Heart left ventricle (tissue), 16 donors: ENCODE data around the gene SNCG. TPM values are rescaled to one million over a fixed set of nuclear protein-coding genes. Genes with fewer than 3 reads are reported as not detected.

Experiments
- ATAC-seq, 4 donors: fragments of 200-7000 bp; cut with Tn5 transposase; one replicate each; pipeline ENCODE4 v1.9.1; 2020 to 2022; ENCODE audit warnings: moderate library complexity in 4 of 4, mild to moderate bottlenecking in 3 of 4, moderate number of reproducible peaks in 1 of 4
- DNase-seq, 5 donors: peaks; one replicate each; pipeline ENCODE4 v3.0.0-alpha.2; 2020
- H3K27ac ChIP-seq, 12 donors: fragments of 200-600 bp; sonication (generic) in 4 of 12; one replicate each; pipeline versions ENCODE4 v1.5.0 to v1.8.0; 2016 to 2022; ENCODE audit warnings: mild to moderate bottlenecking in 2 of 12
- H3K27me3 ChIP-seq, 9 donors: fragments of 200-600 bp; sonication (generic) in 2 of 9; one replicate each; pipeline versions ENCODE4 v1.5.1 to v1.8.0; 2016 to 2022; ENCODE audit warnings: mild to moderate bottlenecking in 3 of 9
- H3K36me3 ChIP-seq, 9 donors: fragments of 200-600 bp; sonication (generic) in 2 of 9; one replicate each; pipeline versions ENCODE4 v1.5.0 to v1.8.0; 2018 to 2022; ENCODE audit warnings: mild to moderate bottlenecking in 2 of 9
- H3K4me1 ChIP-seq, 12 donors: fragments of 200-600 bp; sonication (generic) in 4 of 12; one replicate each; pipeline versions ENCODE4 v1.5.0 to v1.8.0; 2016 to 2022; ENCODE audit warnings: mild to moderate bottlenecking in 3 of 12
- H3K4me3 ChIP-seq, 12 donors: fragments of 200-600 bp; sonication (generic) in 4 of 12; one replicate each; pipeline versions ENCODE4 v1.5.0 to v1.8.0; 2017 to 2022; ENCODE audit warnings: mild to moderate bottlenecking in 9 of 12, moderate library complexity in 4 of 12
- H3K9me3 ChIP-seq, 12 donors: fragments of 200-600 bp; sonication (generic) in 4 of 12; one replicate each; pipeline versions ENCODE4 v1.5.0 to v1.8.0; 2016 to 2022; ENCODE audit warnings: mild to moderate bottlenecking in 1 of 12
- CTCF ChIP-seq, 12 donors: fragments of 200-600 bp; sonication (generic) in 4 of 12; IDR thresholded peaks; one replicate each; pipeline versions ENCODE4 v1.5.0 to v1.8.0; 2018 to 2022; ENCODE audit warnings: antibody characterized with exemption in 12 of 12, mild to moderate bottlenecking in 5 of 12
- POLR2A ChIP-seq, 2 donors: fragments of 450-650 bp; IDR thresholded peaks; one replicate each; pipeline ENCODE4 v1.6.1; 2017; ENCODE audit warnings: antibody characterized with exemption in 2 of 2, mild to moderate bottlenecking in 2 of 2, moderate library complexity in 2 of 2
- WGBS, 4 donors: extraction: QIAGEN DNeasy Blood & Tissue Kit in 2 of 4; methylation state at CpG; one replicate each; pipeline versions ENCODE4 v1.1.5 to v1.1.7; 2013 to 2018; 5-methylcytosine and 5-hydroxymethylcytosine counted together
- intact Hi-C, 10 donors: fragments of 100-400 bp; cut with DNase I; formaldehyde crosslinking; loops; one replicate each; pipeline versions ENCODE4 v1.11.1 to v1.14.2; 2022
- polyA plus RNA-seq, 2 donors: library from polyadenylated mRNA; stranded (reverse); fragments of 200-250 nt; gene quantifications; one replicate each; pipeline ENCODE4 v1.2.3, GENCODE V29; 2013
- total RNA-seq, 9 donors: library from RNA; depleted of rRNA in 2 of 9; stranded (reverse); fragments of >200 nt in 2 of 9; fragmentation: NEBNext Ultra II Directional in 3 of 9; extraction: Animal tissue kit (Norgen Biotek cat#: 25700) in 3 of 9; gene quantifications; one replicate each; pipeline versions ENCODE4 v1.1.0 to v1.2.4, GENCODE V29; 2016 to 2023
- donor health status: ischemic (EF 13 %, LVEDD 7.1; RV severe dilation, severe dysfunction).
- donor health status: healthy with polysubstance abuse.
- donor health status: DM: no; HTN: yes; CAD: no.
- donor health status: DM: no; HTN: no; CAD: no.
- donor health status: ischemic (EF 25% LVEDD 6.9; RV normal size, moderate dysfunction).
- donor health status: ischemic (EF 25% LVEDD 5.7; RV mildly dilated, moderate dysfunction).
- donor health status: healthy.
- donor health status: DM: yes; HTN: yes; CAD: no.
- donor health status: ischemic (EF 35%, LVEDD 5.7; RV mildly dilated, moderate dysfunction).
- donor health status: nonischemic (EF 11% LVEDD 7.7; RV severe dilation, severe dysfunction).
- donor health status: DM: yes; HTN: yes; CAD: no.
- donor health status: PGD.
- donor health status: ischemic (EF 29% LVEDD 5.4; RV normal size, mild dysfunction).
- donor health status: nonischemic (EF 23%, LVEDD 6.1; RV moderate dilation, normal function).

Gene SNCG
- total and polyA plus RNA-seq, 11 donors: 8.2 to 44.7 (median 18.5) TPM

GRCh38 chr10:86953747-86954680, 4.4 kb upstream of the SNCG start:
- Histone ChIP-seq H3K4me1 (peaks cover 2 to 74% (median 38%) of the 10 kb centered on the region in 12 donors), H3K36me3 (peaks cover 0 to 4% (median 0%) of the 10 kb centered on the region in 9 donors), H3K27ac (peak overlapping the region; percentile 68 to 98 (median 90)), H3K4me3 (peak overlapping the region in 11 of 12 donors; percentile 9 to 66 (median 58)), H3K27me3 (no peaks in the 10 kb centered on the region), H3K9me3 (peaks cover 0 to 19% (median 1%) of the 10 kb centered on the region in 12 donors)
- TF ChIP-seq CTCF (IDR thresholded peaks at IDR 0.05) (no peak), POLR2A (IDR thresholded peaks at IDR 0.05) (no peak)
- DNase-seq (peak in 4 of 5 donors; percentile 82 to 86 (median 86)), ATAC-seq (peak; percentile 71 to 81 (median 80))
- intact Hi-C loops: no loop called here
- 37 to 57% (median 47%) methylated on average over 14 to 15 of the region's 15 CpGs for WGBS, 4 donors

- ATAC-seq (no peak), DNase-seq (peak in 2 of 5 donors; percentile 24 to 29)
- H3K27ac ChIP-seq: peak overlapping the region; percentile 68 to 98 (median 90)
- peaks cover 0 to 4% (median 0%) of the 10 kb centered on the region in 9 donors for H3K36me3 ChIP-seq
- H3K4me3 ChIP-seq: peak overlapping the region; percentile 14 to 66 (median 57)
- WGBS, 4 donors: 49 to 64% (median 55%) methylated on average over 10 to 13 of the region's 13 CpGs
- intact Hi-C loops: no loop called here
- TF ChIP-seq CTCF (IDR thresholded peaks at IDR 0.05): no peak
- no peak for TF ChIP-seq POLR2A (IDR thresholded peaks at IDR 0.05)
- peaks cover 0 to 19% (median 1%) of the 10 kb centered on the region in 12 donors for H3K9me3 ChIP-seq
- no peaks in the 10 kb centered on the region for H3K27me3 ChIP-seq
- H3K4me1 ChIP-seq: peaks cover 2 to 81% (median 45%) of the 10 kb centered on the region in 12 donors
These were observed 3.5 kb upstream of the SNCG start for GRCh38 chr10:86954681-86955500.

DNA sequence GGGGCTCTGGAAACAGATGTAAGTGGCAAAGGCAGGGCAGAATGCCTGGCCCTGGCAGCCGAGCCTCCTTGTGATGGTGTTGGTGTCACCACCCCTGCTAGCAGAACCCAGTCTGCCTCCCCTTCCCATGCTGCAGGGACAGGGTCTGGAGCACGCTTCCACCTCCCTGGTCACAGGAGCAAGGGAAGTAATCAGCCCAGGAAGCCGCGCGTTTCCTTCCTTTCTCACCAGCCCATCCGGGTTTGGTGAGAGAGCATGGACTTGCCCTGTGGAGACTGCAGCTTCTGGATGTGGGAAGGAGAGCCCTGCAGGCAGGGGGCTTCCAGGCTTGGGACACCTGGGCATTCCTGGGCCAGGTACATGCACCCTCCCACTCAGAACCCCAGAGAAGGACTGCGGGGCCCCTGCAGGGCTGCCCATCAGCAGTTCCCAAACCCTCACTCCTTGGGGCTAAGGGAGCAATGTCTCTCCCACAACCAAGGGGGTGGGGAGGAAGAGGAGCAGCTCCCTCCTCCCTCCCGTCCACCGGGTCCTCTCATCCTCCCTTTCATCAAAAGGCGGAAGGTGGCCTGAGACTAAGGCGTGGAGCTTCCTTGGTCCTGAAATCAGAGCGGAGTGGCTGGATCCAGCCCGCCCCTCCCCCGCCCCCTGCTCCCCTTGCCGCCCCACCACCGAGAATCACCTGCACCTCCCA, 2.8 kb upstream of the SNCG start:
- DNase-seq (peak in 3 of 5 donors; percentile 56 to 68 (median 67)), ATAC-seq (peak in 1 of 4 donors; percentile 28)
- H3K27ac ChIP-seq: peak overlapping the region; percentile 79 to 98 (median 90)
- H3K27me3 ChIP-seq: no peaks in the 10 kb centered on the region
- intact Hi-C loops: no loop called here
- H3K4me1 ChIP-seq: peaks cover 5 to 83% (median 49%) of the 10 kb centered on the region in 12 donors
- H3K4me3 ChIP-seq: peak overlapping the region; percentile 14 to 66 (median 57)
- TF ChIP-seq CTCF (IDR thresholded peaks at IDR 0.05) (no peak), POLR2A (IDR thresholded peaks at IDR 0.05) (peak in 1 of 2 donors; percentile 29)
- H3K9me3 ChIP-seq: peaks cover 0 to 19% (median 1%) of the 10 kb centered on the region in 12 donors
- WGBS, 4 donors: 56 to 64% (median 57%) methylated on average over 14 to 16 of the region's 16 CpGs
- peaks cover 0 to 4% (median 0%) of the 10 kb centered on the region in 9 donors for H3K36me3 ChIP-seq
